GM12878 (cell line): ENCODE measurements around the gene EMP3. TPM values are rescaled to one million over a fixed set of nuclear protein-coding genes. Genes with fewer than 3 reads are reported as not detected.
A peak's percentile ranks its signal among the peaks of the same experiment; 100 is the strongest.

Experiments used
- ASH2L ChIP-seq: fragments of 300-600, 200-600 bp; sonication (generic); IDR thresholded peaks from 2 replicates; pipeline ENCODE4 v1.6.1; 2017; ENCODE audit warnings: low read depth, mild to moderate bottlenecking, borderline replicate concordance
- BCL11A ChIP-seq: IDR thresholded peaks from 2 replicates; pipeline ENCODE4 v1.6.1; 2011; ENCODE audit warnings: low read depth, low read length
- CREB1 ChIP-seq: IDR thresholded peaks from 2 replicates; pipeline ENCODE4 v1.6.1; 2012; ENCODE audit warnings: low read depth, mild to moderate bottlenecking, inconsistent platforms
- FOS ChIP-seq: IDR thresholded peaks from 3 replicates; pipeline ENCODE4 v1.6.1; 2011; ENCODE audit warnings: borderline replicate concordance; ENCODE audit not compliant: insufficient read length; ENCODE audit errors: extremely low read depth
- HDGF ChIP-seq: fragments of 450-650 bp; IDR thresholded peaks from 2 replicates; pipeline ENCODE4 v1.6.1; 2016; ENCODE audit warnings: antibody characterized with exemption
- IKZF2 ChIP-seq, 2 experiments: fragments of 450-650 bp; IDR thresholded peaks; 2 replicates each; pipeline ENCODE4 v1.6.1; 2017; ENCODE audit warnings: mild to moderate bottlenecking in 2 of 2, moderate library complexity in 2 of 2
- MTA3 ChIP-seq: IDR thresholded peaks from 2 replicates; pipeline ENCODE4 v1.6.1; 2012; ENCODE audit warnings: low read length, inconsistent platforms, borderline replicate concordance
- MXI1 ChIP-seq: fragments of 150-350 bp; IDR thresholded peaks from 2 replicates; pipeline ENCODE4 v1.6.1; 2011; ENCODE audit warnings: low read depth, mild to moderate bottlenecking, inconsistent platforms, low read length, improper control_type of control experiment
- NFIC ChIP-seq: IDR thresholded peaks from 2 replicates; pipeline ENCODE4 v1.6.1; 2012; ENCODE audit warnings: low read depth, mild to moderate bottlenecking, inconsistent platforms, low read length, moderate library complexity
- POLR2A ChIP-seq: IDR thresholded peaks from 2 replicates; pipeline ENCODE4 v1.6.1; 2011; ENCODE audit warnings: low read depth, mild to moderate bottlenecking, low read length
- POU2F2 ChIP-seq: IDR thresholded peaks from 3 replicates; pipeline ENCODE4 v1.6.1; 2011; ENCODE audit warnings: low read depth, mild to moderate bottlenecking, low read length, borderline replicate concordance
- SMAD1 ChIP-seq: fragments of 450-650 bp; IDR thresholded peaks from 2 replicates; pipeline ENCODE4 v1.6.1; 2018; ENCODE audit warnings: mild to moderate bottlenecking, low read depth; ENCODE audit not compliant: partially characterized antibody
- ZNF207 ChIP-seq: fragments of 450-650 bp; IDR thresholded peaks from 2 replicates; pipeline ENCODE4 v1.6.1; 2014; ENCODE audit warnings: antibody characterized with exemption, mild to moderate bottlenecking, borderline replicate concordance
- polyA plus RNA-seq, 11 experiments: library from polyadenylated mRNA; depleted of rRNA in 4 of 11; unstranded in 6 of 11; stranded (reverse) in 5 of 11; fragments of >200 nt; fragmentation: Nextera tagmentation in 4 of 11; fragmentation: Illumina TruSeq in 1 of 11; extraction: Ambion mirVana in 4 of 11; extraction: Trizol in 1 of 11; gene quantifications; 1 replicate in 1 of 11; 2 replicates in 10 of 11; pipeline versions ENCODE4 v1.2.1 to v1.2.3, GENCODE V29; 2011 to 2016; ENCODE audit warnings: inconsistent platforms in 2 of 11, missing spikeins in 2 of 11, low read depth in 1 of 11
- total RNA-seq, 4 experiments: library from RNA; depleted of rRNA in 3 of 4; stranded (reverse); fragments of >200 nt in 3 of 4; fragmentation: Illumina TruSeq in 1 of 4; extraction: Trizol in 1 of 4; gene quantifications; 2 replicates each; pipeline versions ENCODE4 v1.2.1 to v1.2.3, GENCODE V29; 2013 to 2021

The EMP3 gene
- total and polyA plus RNA-seq, 10 of the 15 experiments (the other 5 are each of a cell fraction or from before 2014, with no cell fraction given): 53.2 to 224 (median 134) TPM

GRCh38 chr19:48363810-48364597, 38.7 kb downstream of the EMP3 start, which contains the start of the genes SYNGR4 and TMEM143 (continued):
- TF ChIP-seq CREB1: peak; percentile 74
- TF ChIP-seq ASH2L: no peak
- TF ChIP-seq NFIC: no peak
- TF ChIP-seq BCL11A: no peak
- no peak for TF ChIP-seq SMAD1
- TF ChIP-seq FOS: peak; percentile 27
- no peak for TF ChIP-seq ZNF207
- TF ChIP-seq POU2F2: 0 out of 3 replicates have a peak, but pooled peaks have one; percentile 19
- TF ChIP-seq MTA3: no peak
- TF ChIP-seq MXI1: peak; percentile 80; the same call in 1 of the 2 replicates
- no peak for TF ChIP-seq IKZF2 (IDR thresholded peaks at IDR 0.05)
- TF ChIP-seq POLR2A: peak; percentile 70
- TF ChIP-seq HDGF: peak; percentile 100
